ENCODE results near the gene STK32C. TPM values are rescaled to one million over a fixed set of nuclear protein-coding genes. Genes with fewer than 3 reads are reported as not detected.

STK32C gene
- total and polyA plus RNA-seq, 2 of the 4 experiments (the other 2 are of a cell fraction): 5.0 to 8.3 TPM

GRCh38 chr10:132276179-132276675 lies 31.5 kb downstream of the STK32C start:
- dilution Hi-C loops (cut with HindIII; ENCODE audit: low sequenced_read_pairs, unreplicated experiment): no loop called here
- no peak for ATAC-seq (ENCODE audit: low read depth)

More at GRCh38 chr10:132276179-132276675, 31.5 kb downstream of the STK32C start:
- no peak overlapping the region for H3K4ac ChIP-seq (ENCODE audit: low read depth, low read length)
- intact Hi-C loops (cut with micrococcal nuclease) (no loop called here), in situ Hi-C loops (cut with MboI; ENCODE audit: low sequenced_read_pairs) (no loop called here)
- no peak for DNase-seq
- no peak overlapping the region for H3K14ac ChIP-seq (replicated peaks; ENCODE audit: low read depth, low read length)
- H3K23ac ChIP-seq (ENCODE audit: low read depth, low read length): no peak overlapping the region
- H3K36me3 ChIP-seq (ENCODE audit: control insufficient read depth, insufficient read depth, low read length): no peaks in the 10 kb centered on the region
- H3K9ac ChIP-seq (ENCODE audit: low read depth, low read length): no peak overlapping the region
- no peaks in the 10 kb centered on the region for H4K20me1 ChIP-seq (ENCODE audit: insufficient read depth, low read length)
- no peak overlapping the region for H4K8ac ChIP-seq (ENCODE audit: low read depth in 2 of 2, low read length in 2 of 2)
- no peak overlapping the region for H4K91ac ChIP-seq (ENCODE audit: insufficient read depth, low read depth, low read length)
- H2BK20ac ChIP-seq (ENCODE audit: low read depth, low read length): no peak overlapping the region
- H2BK15ac ChIP-seq (ENCODE audit: low read depth, low read length): no peak overlapping the region
- no peak overlapping the region for H3K4me2 ChIP-seq (ENCODE audit: low read depth, low read length)
- H3K4me3 ChIP-seq (ENCODE audit: insufficient read depth, low read depth, low read length): no peak overlapping the region
- H3K27ac ChIP-seq (ENCODE audit: insufficient read depth, low read length): no peak overlapping the region
- H3K4me1 ChIP-seq (ENCODE audit: control insufficient read depth, insufficient read depth, low read length): peaks cover 5% of the 10 kb centered on the region; the same call in 1 of the 2 replicates
- no peak overlapping the region for H3K56ac ChIP-seq (ENCODE audit: extremely low read depth, insufficient read depth, low read length)
- H2BK5ac ChIP-seq (ENCODE audit: low read depth, low read length, poor library complexity, severe bottlenecking): no peak overlapping the region
- TF ChIP-seq BHLHE40 (IDR thresholded peaks at IDR 0.05; ENCODE audit: low read depth, low read length): no peak
- TF ChIP-seq CTCF (conservative IDR thresholded peaks at IDR 0.05; ENCODE audit: low read depth, low read length): no peak
- TF ChIP-seq MAFK (IDR thresholded peaks at IDR 0.05; ENCODE audit: low read depth, low read length): no peak
- TF ChIP-seq ELK1 (IDR thresholded peaks at IDR 0.05; ENCODE audit: borderline replicate concordance, low read depth, low read length): no peak
- no peak for TF ChIP-seq RFX5 (IDR thresholded peaks at IDR 0.05; ENCODE audit: low read depth, low read length)
- no peak for TF ChIP-seq FOS (IDR thresholded peaks at IDR 0.05; ENCODE audit: low read depth, low read length)
- TF ChIP-seq RAD21 (IDR thresholded peaks at IDR 0.05; ENCODE audit: low read length): no peak
- TF ChIP-seq NFE2L2 (IDR thresholded peaks at IDR 0.05; ENCODE audit: low read depth, low read length): no peak
- no peak for TF ChIP-seq MAZ (IDR thresholded peaks at IDR 0.05; ENCODE audit: borderline replicate concordance, low read depth, low read length)
- TF ChIP-seq SMC3 (IDR thresholded peaks at IDR 0.05; ENCODE audit: low read depth, low read length): no peak
- TF ChIP-seq USF2 (IDR thresholded peaks at IDR 0.05; ENCODE audit: low read depth, low read length): no peak
- TF ChIP-seq CEBPB (IDR thresholded peaks at IDR 0.05; ENCODE audit: low read depth, low read length): no peak
- no peak for TF ChIP-seq CHD1 (IDR thresholded peaks at IDR 0.05; ENCODE audit: low read depth, low read length)
- no peak for TF ChIP-seq POLR2A (IDR thresholded peaks at IDR 0.05; ENCODE audit: low read depth, low read length)
- TF ChIP-seq RCOR1 (IDR thresholded peaks at IDR 0.05; ENCODE audit: insufficient replicate concordance, low read length): no peak
- POLR2A ChIA-PET (ENCODE audit: unreplicated experiment): no interaction called here
- CTCF ChIA-PET: no interaction called here
- H3K9me3 ChIP-seq (ENCODE audit: control insufficient read depth, insufficient read depth, low read length): no peaks in the 10 kb centered on the region
- H4K5ac ChIP-seq (ENCODE audit: low read depth, low read length): no peak overlapping the region
- H2BK120ac ChIP-seq (ENCODE audit: low read depth, low read length): no peak overlapping the region
- no peak overlapping the region for H3K18ac ChIP-seq (ENCODE audit: low read depth, low read length)
- peaks cover 8% of the 10 kb centered on the region for H3K27me3 ChIP-seq (ENCODE audit: control insufficient read depth, insufficient read depth, low read length)
- 80% methylated on average over 3 of the region's 13 CpGs; no CpG with 5 or more reads in 1 of the 2 experiments for WGBS, 2 experiments (ENCODE audit: extremely low coverage in 2 of 2, insufficient read length in 1 of 2)
- no peak overlapping the region for H2AK5ac ChIP-seq (ENCODE audit: low read depth, low read length)
- no TSS peak for BruUV-seq (replicated peaks)
- H2AK9ac ChIP-seq (replicated peaks; ENCODE audit: low read depth, low read length, poor library complexity): no peak overlapping the region
- no peaks in the 10 kb centered on the region; the same call in 1 of the 2 replicates for H3K9me1 ChIP-seq (ENCODE audit: insufficient read depth, low read length)
- no peak overlapping the region for H2AFZ ChIP-seq (replicated peaks; ENCODE audit: low read length, poor library complexity)
- no peaks in the 10 kb centered on the region for H3K79me1 ChIP-seq (ENCODE audit: low read depth in 1 of 2, low read length in 2 of 2)
